GM18861 (cell line): Measurements from ENCODE around the gene TEX22.

ENCODE experiments used
- ATAC-seq: cut with Tn5 transposase; IDR thresholded peaks from one replicate; pipeline ENCODE4 v1.9.1; 2021; ENCODE audit not compliant: unreplicated experiment

Gene TEX22

DNA sequence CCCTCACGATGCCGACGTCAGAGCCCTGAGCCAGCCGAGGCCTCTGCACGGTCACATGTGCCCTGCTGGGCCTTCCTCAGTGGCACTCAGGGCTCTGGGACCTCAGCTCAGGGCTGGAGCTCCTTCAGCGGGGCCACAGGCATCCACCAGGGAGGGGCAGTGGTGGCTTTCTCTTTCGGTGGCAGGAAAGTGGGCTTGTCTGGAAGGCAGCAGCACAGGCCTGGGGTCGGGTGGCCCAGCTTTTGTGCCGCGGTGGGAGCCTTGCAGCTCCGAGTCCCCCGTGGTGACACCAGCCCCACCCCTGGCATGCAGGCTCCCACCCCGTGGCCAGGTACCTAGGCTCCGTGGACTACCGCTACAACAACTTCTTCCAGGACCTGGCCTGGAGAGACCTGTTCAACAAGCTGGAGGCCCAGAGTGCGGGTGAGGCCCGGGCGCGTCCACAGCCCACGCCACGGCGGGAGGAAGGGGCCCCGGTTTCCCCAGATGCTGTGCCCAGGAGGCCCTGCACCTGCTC, 14.2 kb upstream of the TEX22 start:
- ATAC-seq: no peak

DNA sequence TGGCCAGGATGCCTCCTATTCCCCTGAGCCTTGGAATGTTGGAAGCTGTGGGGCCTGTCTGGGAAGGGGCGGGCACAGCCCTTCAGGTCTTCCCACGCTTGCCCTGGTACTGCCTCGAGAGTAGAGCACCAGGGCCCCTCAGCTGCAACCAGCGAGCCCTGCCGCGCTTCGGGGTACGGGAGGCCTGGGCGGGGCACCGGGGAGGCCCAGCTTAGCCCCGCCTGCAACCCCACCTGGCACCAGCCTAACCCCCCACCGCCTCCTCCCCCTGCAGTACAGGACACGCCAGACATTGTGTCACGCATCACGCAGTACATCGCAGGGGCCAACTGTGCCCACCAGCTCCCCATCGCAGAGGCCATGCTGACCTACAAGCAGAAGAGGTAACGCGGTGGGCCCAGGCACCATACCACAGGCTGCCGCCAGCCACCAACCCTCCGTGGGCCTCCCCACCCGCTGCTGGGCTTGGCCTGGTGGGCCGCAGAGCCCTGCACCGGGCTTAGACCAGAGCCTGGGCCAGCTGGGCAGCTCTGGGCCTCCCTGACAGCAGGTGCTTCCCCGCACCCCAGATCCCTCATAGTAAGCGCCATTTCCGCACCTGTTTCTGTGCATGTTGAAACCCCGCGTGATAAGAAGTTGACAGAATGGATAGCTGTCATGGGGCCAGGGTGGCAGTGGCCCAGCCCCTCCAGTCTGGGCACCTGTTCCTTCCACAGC, 13.6 kb upstream of the TEX22 start:
- no peak for ATAC-seq

- ATAC-seq: no peak
Measured at GRCh38 chr14:105385322-105385637, 13.1 kb upstream of the TEX22 start.

- no peak for ATAC-seq
Measured at GRCh38 chr14:105385698-105386365, 12.5 kb upstream of the TEX22 start.

GRCh38 chr14:105386581-105387529, 11.5 kb upstream of the TEX22 start:
- no peak for ATAC-seq

DNA sequence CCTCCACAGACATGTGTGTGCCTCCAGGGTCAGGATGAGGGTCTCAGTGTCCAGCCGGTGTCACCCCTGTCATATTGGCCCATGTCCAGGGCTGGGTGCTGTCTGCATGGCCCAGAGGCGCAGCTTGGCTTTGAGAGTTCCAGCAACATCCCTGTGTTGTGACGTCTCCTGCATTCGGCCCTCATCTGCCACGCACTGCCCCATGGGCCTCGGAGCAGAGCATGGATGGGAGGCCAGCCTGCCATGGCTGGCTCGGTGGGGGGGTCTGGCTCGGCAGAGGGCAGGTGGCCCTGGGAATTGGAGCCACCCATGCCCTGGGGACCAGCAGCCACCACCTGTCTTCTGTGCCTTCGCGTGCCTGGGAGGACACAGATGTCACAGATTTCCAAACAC, 10.8 kb upstream of the TEX22 start:
- no peak for ATAC-seq

DNA sequence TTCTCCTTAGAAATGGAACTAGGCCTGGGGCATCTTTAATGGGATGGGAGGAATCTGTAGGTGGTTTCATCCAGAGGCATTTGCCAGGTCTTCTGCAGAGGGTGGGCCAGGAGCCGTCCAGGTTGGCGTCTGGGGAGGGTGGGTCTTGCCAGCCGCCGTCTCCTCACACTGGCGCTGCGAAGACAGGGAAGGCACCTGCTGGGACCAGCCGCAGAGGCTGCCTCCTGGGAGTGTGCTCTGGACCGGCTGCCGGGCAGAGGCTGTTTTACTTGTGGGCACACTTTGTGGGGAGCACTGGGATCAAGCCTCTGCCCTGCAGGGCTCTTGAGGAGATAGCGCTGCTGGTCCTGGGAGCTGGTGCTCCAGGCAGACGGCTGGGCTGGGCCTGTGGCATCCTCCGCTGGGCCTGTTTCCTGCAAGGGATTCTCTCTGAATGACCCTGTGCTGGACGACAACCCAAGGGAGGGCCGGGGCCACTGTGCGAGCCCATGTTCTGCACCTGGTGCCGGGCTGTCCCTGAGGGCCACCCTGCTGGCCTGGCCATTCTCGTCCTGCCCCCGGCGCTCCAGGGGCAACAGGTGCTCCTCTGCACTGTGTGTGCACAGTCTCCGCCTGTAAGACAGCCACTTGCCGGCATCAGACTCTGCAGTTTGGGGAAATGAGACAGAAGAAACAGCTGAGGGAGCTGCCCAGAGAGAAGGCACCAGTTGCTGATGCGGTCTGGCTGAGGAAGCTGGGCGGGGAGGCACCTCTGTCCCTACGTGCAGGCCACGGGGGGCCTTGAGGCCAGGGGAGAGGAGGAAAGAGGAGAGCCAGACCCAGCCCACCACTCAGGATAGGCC, 10.0 kb upstream of the TEX22 start:
- ATAC-seq: no peak

DNA sequence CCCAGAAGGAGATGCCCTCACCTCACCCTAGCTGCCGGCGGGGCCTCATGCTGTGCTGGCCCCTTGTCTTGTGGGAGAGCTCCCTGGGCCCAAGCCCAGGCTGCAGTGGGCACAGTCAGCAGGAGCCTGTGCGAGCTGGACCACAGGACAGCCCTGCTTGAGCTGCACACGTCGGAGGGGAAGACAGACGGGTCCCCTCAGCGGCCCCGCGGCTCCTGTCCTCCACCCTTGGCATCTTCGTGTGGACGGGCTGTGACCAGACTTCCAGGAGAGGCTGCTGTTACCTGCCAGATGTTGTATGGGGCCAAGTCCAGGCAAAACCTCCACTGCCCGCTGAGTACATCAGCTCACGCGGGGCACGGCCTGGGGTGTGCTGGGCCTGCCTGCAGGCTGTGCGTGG, 9.4 kb upstream of the TEX22 start:
- ATAC-seq: no peak

DNA sequence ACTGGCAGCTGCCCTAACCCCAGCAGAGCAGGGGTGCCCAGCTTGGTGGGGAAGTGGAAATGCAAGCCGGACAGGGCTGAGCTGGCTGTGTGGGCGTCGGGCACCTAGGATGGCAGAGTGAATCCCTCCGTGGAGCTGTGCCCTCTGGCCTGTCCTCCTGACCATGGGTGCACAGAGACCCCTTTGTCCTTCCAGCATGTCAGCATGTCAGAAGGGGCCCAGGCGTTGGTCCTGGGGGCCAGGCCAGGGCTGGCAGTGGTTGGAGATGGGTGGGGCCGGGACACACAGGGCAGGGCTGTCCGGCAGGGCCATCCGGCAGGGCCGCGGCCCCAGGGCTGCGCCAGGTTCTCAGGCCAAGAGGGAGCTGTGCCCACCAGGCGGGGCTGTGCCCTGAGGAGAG, 8.8 kb upstream of the TEX22 start:
- ATAC-seq: no peak

DNA sequence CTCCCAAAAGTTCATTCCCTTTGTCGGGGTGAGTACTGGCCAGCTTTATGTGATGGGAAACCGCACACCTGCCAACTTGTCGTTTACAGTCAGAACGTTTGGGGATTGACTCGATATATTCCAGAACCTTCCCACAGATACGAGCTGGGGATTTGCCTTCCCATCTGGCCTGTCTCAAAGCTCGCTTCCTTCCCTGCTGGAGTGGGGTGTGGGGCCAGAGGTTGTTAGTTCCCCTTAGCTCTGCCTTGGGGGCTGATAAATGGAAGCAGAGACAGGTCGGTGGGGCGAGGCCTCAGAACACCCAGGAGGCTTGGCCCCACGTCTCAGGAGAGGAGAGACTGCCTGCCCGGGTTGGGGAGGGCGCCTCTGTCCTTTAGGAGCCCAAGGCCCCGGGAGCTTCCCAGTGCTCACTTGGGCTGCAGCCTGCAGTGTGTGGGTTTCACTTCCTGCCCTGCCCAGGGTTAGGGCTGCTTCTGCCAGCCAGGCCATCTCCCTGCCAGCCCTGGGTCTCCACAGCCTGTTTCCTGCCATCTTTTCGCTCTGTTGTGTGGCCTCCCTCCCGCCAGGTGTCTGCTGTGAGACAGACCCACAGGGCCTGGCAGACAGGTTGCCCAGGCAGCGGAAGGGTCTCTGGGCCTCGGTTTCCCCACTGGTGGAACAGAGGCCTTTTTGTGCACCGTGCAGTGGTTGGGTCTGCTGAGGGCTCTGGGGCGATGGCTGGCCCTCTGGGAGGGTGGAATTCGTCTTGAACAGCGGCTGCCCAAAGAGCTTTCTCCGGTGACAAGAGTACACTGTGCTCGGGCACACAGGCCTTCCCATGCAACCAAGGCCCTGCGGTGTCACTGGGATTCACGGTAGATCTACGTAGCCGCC, 8.1 kb upstream of the TEX22 start:
- no peak for ATAC-seq

GRCh38 chr14:105390849-105391500, 7.4 kb upstream of the TEX22 start:
- no peak for ATAC-seq

GRCh38 chr14:105391541-105391940, 6.8 kb upstream of the TEX22 start:
- no peak for ATAC-seq

DNA sequence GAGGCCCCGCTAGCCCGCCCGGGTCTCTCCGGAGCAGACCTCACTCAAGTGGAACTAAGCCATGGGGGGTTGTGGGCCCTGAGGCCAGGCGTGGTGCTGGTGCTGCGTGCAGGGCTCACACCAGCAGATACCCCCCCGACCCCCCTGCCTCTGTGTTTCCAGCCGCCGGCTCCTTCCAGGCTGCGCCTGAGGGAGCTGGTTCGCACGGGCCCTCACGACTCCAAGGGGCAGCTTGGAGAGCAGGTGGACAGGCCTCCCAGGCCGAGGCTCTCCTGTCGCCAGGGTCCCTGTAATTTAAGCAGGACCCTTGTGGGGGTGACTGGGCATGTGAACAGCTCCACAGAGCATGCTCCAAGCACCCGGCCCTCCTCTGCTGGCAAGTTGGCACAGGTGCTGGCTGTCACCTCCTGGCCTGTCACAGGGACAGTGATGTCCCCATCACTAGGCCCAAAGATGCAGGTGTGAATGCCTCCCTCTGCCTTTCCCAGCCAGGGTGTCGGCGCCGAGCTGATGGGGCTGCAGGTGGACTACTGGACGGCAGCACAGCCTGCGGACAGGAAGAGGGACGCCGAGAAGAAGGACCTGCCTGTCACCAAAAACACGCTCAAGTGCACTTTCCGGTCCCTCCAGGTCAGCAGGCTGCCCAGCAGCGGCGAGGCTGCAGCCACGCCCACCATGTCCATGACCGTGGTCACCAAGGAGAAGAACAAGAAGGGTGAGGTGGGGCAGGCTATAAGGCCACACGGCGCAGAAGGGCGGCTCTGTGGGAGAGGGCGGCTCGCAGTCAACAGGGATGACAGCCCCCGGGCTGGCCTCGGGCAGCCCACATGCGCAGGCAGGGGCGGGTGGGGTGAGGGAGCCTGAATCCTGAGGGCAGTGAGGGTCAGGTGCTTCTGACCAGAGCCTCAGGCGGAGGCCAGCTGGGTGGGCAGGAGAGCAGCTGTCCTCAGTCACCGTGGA, 5.9 kb upstream of the TEX22 start:
- ATAC-seq: no peak

GRCh38 chr14:105393151-105393550, 5.2 kb upstream of the TEX22 start:
- no peak for ATAC-seq

DNA sequence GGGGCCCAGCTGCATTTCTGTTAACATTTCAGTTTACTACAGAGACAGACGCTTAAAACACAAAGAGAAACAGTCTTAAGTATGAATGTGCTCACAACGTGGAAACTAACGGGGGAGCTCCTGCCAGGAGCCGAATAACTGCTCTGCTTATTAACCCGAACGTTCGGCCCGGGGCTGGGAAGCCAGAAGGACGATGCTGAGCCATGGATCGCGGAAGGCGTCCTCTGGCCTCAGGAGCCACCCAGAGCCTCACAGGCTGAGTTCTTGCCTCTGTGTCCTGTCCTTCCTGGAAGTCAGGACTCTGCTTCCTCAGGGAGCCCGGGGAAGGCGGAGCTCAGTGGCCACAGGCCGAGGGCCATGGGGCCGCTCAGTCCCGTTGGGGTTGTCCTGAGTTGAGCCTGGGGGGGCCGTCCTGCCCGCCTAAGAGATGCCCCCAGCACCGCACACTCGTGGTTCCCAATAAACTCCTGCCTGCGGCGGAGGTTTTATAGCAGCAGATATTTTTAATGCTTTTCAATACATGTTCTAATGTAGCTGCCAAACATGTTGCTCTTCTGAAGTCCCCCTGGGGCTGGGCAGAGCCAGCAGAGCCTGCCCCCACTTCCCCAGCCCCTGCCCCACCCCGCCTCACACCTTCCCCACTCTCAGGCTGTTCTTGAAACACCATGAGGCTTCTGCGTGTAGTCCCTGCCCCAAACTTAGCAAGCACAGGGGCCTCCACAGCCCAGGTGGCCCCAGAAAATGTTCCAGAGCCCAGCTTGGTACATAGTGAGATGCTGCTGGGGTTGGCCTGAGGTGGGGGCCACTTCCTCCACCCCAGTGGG, 3.4 kb upstream of the TEX22 start:
- ATAC-seq: no peak

GRCh38 chr14:105395538-105395854, 2.8 kb upstream of the TEX22 start:
- ATAC-seq: no peak

GRCh38 chr14:105397350-105397931, 897 bp upstream of the TEX22 start:
- ATAC-seq: no peak
